ENCODE results near the gene NNAT. TPM values are rescaled to one million over a fixed set of nuclear protein-coding genes. Genes with fewer than 3 reads are reported as not detected.
A peak's percentile ranks its signal among the peaks of the same experiment; 100 is the strongest.

NNAT gene
- total and polyA plus RNA-seq, 4 donors = 0.09 to 0.24 TPM; not detected in 2

DNA sequence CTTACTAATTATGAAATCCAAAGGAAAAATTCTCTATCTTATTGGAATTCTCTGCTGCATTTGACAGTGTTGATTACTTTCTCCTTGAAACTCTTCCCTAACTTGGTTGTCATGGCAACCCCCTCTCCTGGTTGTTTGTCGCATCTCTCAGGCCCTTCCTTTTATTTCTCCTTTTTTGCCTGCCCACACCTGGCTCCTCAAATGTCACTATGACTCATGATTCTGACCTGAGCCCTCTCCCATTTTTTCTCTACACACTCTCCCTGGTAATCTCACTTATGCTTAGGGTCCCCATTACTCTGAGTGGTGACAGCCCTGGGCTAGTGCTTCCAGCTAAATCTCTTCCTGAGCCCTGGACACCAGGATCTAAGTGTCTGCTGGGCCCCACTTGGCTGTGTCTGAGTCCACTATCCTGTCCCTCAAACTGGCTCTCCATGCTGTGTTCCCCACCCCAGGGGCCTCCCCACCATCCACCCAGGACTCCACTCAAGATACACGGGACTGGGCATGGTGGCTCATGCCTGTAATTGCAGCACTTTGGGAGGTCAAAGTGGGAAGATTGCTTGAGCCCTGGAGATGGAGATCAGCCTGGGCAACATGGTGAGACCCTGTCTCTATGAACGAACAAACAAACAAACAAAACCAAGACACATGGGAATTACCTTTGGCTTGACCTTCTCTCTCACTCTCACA, 16.5 kb upstream of the NNAT start:
- no peak for TF ChIP-seq GABPA (IDR thresholded peaks at IDR 0.05 in 1 of 2, conservative IDR thresholded peaks at IDR 0.05 in 1 of 2)
- TF ChIP-seq, protein P1, sequence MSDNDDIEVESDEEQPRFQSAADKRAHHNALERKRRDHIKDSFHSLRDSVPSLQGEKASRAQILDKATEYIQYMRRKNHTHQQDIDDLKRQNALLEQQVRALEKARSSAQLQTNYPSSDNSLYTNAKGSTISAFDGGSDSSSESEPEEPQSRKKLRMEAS (IDR thresholded peaks at IDR 0.05) = no peak
- TF ChIP-seq FOXA2 (IDR thresholded peaks at IDR 0.05) = no peak
- no peak for TF ChIP-seq HNF4G (IDR thresholded peaks at IDR 0.05)
- no peak for TF ChIP-seq TAF1 (conservative IDR thresholded peaks at IDR 0.05)
- TF ChIP-seq RAD21 (IDR thresholded peaks at IDR 0.05) = no peak
- TF ChIP-seq, protein P2, sequence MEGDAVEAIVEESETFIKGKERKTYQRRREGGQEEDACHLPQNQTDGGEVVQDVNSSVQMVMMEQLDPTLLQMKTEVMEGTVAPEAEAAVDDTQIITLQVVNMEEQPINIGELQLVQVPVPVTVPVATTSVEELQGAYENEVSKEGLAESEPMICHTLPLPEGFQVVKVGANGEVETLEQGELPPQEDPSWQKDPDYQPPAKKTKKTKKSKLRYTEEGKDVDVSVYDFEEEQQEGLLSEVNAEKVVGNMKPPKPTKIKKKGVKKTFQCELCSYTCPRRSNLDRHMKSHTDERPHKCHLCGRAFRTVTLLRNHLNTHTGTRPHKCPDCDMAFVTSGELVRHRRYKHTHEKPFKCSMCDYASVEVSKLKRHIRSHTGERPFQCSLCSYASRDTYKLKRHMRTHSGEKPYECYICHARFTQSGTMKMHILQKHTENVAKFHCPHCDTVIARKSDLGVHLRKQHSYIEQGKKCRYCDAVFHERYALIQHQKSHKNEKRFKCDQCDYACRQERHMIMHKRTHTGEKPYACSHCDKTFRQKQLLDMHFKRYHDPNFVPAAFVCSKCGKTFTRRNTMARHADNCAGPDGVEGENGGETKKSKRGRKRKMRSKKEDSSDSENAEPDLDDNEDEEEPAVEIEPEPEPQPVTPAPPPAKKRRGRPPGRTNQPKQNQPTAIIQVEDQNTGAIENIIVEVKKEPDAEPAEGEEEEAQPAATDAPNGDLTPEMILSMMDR (IDR thresholded peaks at IDR 0.05; ENCODE audit: low read depth, low read length, missing input control) = no peak
- WGBS = 63% methylated on average over 3 of the region's 3 CpGs
- Histone ChIP-seq H3K4me3 (ENCODE audit: low read depth in 1 of 3, low read length in 3 of 3) (no peak overlapping the region), H3K9me3 (ENCODE audit: control insufficient read depth in 4 of 4, low read length in 3 of 4) (no peaks in the 10 kb centered on the region), H3K27ac (ENCODE audit: low read depth in 1 of 2, low read length in 2 of 2) (no peak overlapping the region), H3K4me1 (ENCODE audit: control insufficient read depth in 4 of 4, insufficient read depth in 4 of 4, low read length in 3 of 4) (peaks cover 6 to 22% (median 17%) of the 10 kb centered on the region in 4 donors), H3K36me3 (ENCODE audit: control insufficient read depth in 4 of 4, insufficient read depth in 3 of 4, low read depth in 1 of 4, low read length in 3 of 4) (peaks cover 0 to 3% (median 0%) of the 10 kb centered on the region in 4 donors), H3K27me3 (ENCODE audit: control insufficient read depth in 4 of 4, insufficient read depth in 4 of 4, low read length in 3 of 4) (no peaks in the 10 kb centered on the region), H3K9ac (ENCODE audit: low read depth in 1 of 2, low read length in 2 of 2) (no peak overlapping the region)
- DNase-seq (ENCODE audit: low spot score) = no peak

DNA sequence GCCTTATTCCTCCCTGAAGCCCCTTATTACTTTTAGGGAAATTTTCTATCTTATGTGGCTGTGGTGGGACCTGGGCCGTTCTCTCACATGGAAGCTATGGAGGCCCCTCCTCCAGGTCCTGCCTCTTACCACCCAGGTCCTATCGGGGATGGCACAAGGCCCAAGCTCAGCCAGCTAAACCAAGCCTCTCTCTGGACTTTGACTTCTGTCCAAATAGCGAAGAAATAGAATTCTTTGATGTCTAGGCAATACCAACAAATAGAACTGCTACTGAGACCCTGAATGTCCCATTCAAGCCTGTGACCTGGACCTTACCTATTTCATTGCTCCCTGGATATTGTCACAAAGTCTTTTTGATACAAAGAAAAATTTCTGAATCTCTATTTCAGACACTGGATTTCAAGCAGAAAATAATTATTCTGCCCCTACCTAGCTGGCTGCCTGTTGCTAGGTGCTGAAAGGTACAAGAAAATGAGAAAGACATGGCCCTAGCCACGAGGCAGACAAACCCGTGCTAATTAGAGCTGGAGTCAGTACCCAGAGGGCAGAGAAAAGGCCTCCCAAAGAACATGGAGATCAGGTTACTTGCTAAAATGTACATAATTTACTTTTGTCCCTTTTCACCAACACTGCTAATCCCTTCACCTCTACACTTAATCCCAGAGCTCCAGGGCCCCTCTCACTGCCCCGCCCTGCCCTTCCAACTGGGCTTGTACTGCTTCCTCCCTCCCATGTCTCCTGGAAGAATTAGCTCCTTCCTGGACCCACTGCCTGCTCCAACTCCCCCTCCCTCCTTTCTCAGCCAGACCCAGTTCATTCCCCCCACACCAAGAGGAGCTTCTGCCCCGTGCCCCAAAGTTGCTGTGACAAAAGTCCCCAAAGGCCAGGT, 15.5 kb upstream of the NNAT start:
- H3K27ac ChIP-seq (ENCODE audit: low read depth in 1 of 2, low read length in 2 of 2) = no peak overlapping the region
- WGBS = 56% methylated on average over 7 of the region's 7 CpGs
- no peak overlapping the region for H3K9ac ChIP-seq (ENCODE audit: low read depth in 1 of 2, low read length in 2 of 2)
- DNase-seq (ENCODE audit: low spot score) = no peak
- peaks cover 0 to 4% (median 1%) of the 10 kb centered on the region in 4 donors for H3K36me3 ChIP-seq (ENCODE audit: control insufficient read depth in 4 of 4, insufficient read depth in 3 of 4, low read depth in 1 of 4, low read length in 3 of 4)
- peaks cover 6 to 22% (median 17%) of the 10 kb centered on the region in 4 donors for H3K4me1 ChIP-seq (ENCODE audit: control insufficient read depth in 4 of 4, insufficient read depth in 4 of 4, low read length in 3 of 4)
- no peak overlapping the region for H3K4me3 ChIP-seq (ENCODE audit: low read depth in 1 of 3, low read length in 3 of 3)
- H3K9me3 ChIP-seq (ENCODE audit: control insufficient read depth in 4 of 4, low read length in 3 of 4) = no peaks in the 10 kb centered on the region
- no peaks in the 10 kb centered on the region for H3K27me3 ChIP-seq (ENCODE audit: control insufficient read depth in 4 of 4, insufficient read depth in 4 of 4, low read length in 3 of 4)
- TF ChIP-seq, protein P1 (IDR thresholded peaks at IDR 0.05) = no peak
- TF ChIP-seq NR2F2 (IDR thresholded peaks at IDR 0.05) = no peak
- TF ChIP-seq RXRA (IDR thresholded peaks at IDR 0.05) = peak; percentile 8 to 34
- TF ChIP-seq, protein P3, sequence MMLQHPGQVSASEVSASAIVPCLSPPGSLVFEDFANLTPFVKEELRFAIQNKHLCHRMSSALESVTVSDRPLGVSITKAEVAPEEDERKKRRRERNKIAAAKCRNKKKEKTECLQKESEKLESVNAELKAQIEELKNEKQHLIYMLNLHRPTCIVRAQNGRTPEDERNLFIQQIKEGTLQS (IDR thresholded peaks at IDR 0.05) = no peak
- TF ChIP-seq HNF4A (conservative IDR thresholded peaks at IDR 0.05) = peak; percentile 87 to 94
- no peak for TF ChIP-seq YY1 (IDR thresholded peaks at IDR 0.05)
- no peak for TF ChIP-seq FOXA1 (IDR thresholded peaks at IDR 0.05)
- TF ChIP-seq, protein P2 (IDR thresholded peaks at IDR 0.05; ENCODE audit: low read depth, low read length, missing input control) = no peak
- TF ChIP-seq HNF4G (IDR thresholded peaks at IDR 0.05) = peak; percentile 63
- no peak for TF ChIP-seq GABPA (IDR thresholded peaks at IDR 0.05 in 1 of 2, conservative IDR thresholded peaks at IDR 0.05 in 1 of 2)
- TF ChIP-seq, protein P4, sequence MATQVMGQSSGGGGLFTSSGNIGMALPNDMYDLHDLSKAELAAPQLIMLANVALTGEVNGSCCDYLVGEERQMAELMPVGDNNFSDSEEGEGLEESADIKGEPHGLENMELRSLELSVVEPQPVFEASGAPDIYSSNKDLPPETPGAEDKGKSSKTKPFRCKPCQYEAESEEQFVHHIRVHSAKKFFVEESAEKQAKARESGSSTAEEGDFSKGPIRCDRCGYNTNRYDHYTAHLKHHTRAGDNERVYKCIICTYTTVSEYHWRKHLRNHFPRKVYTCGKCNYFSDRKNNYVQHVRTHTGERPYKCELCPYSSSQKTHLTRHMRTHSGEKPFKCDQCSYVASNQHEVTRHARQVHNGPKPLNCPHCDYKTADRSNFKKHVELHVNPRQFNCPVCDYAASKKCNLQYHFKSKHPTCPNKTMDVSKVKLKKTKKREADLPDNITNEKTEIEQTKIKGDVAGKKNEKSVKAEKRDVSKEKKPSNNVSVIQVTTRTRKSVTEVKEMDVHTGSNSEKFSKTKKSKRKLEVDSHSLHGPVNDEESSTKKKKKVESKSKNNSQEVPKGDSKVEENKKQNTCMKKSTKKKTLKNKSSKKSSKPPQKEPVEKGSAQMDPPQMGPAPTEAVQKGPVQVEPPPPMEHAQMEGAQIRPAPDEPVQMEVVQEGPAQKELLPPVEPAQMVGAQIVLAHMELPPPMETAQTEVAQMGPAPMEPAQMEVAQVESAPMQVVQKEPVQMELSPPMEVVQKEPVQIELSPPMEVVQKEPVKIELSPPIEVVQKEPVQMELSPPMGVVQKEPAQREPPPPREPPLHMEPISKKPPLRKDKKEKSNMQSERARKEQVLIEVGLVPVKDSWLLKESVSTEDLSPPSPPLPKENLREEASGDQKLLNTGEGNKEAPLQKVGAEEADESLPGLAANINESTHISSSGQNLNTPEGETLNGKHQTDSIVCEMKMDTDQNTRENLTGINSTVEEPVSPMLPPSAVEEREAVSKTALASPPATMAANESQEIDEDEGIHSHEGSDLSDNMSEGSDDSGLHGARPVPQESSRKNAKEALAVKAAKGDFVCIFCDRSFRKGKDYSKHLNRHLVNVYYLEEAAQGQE (IDR thresholded peaks at IDR 0.05) = no peak
- peak in 1 of 2 donors; percentile 7 for TF ChIP-seq RAD21 (IDR thresholded peaks at IDR 0.05)
- no peak for TF ChIP-seq ZBTB33 (IDR thresholded peaks at IDR 0.05)
- TF ChIP-seq FOXA2 (IDR thresholded peaks at IDR 0.05) = no peak
- TF ChIP-seq TAF1 (conservative IDR thresholded peaks at IDR 0.05) = no peak
- TF ChIP-seq EGR1 (IDR thresholded peaks at IDR 0.05; ENCODE audit: low read depth in 2 of 2) = no peak
- no peak for TF ChIP-seq JUND (IDR thresholded peaks at IDR 0.05)
- peak; percentile 60 for TF ChIP-seq SP1 (IDR thresholded peaks at IDR 0.05)
